Pancreas (tissue), 10 donors: Measurements from ENCODE around the gene MBTD1. TPM values are rescaled to one million over a fixed set of nuclear protein-coding genes. Genes with fewer than 3 reads are reported as not detected.
A peak's percentile ranks its signal among the peaks of the same experiment; 100 is the strongest.

Experiments
- ATAC-seq, 4 donors: fragments of 200-7000 bp; cut with Tn5 transposase; one replicate each; pipeline versions ENCODE4 v1.8.0 to v1.9.1; 2020; ENCODE audit warnings: mild to moderate bottlenecking in 4 of 4, moderate library complexity in 4 of 4
- DNase-seq, 6 donors: peaks; one replicate each; pipeline ENCODE4 v3.0.0-alpha.2; 2020
- FAIRE-seq: peaks from 2 replicates; lab custom pipeline; 2012; peaks lifted over from hg19 to GRCh38; lab: Jason Lieb, UNC
- H3K27ac ChIP-seq, 4 donors: fragments of 200-600 bp; sonication (generic); 1 replicate in 3 of 4; 2 replicates in 1 of 4; pipeline versions ENCODE4 v1.5.0 to v1.8.0; 2020
- H3K27me3 ChIP-seq, 4 donors: fragments of 200-600 bp; one replicate each; pipeline ENCODE4 v1.8.0; 2021
- H3K36me3 ChIP-seq, 3 donors: fragments of 200-600 bp; sonication (generic) in 1 of 3; one replicate each; pipeline versions ENCODE4 v1.5.0 to v1.8.0; 2020 to 2021
- H3K4me1 ChIP-seq, 3 donors: fragments of 200-600 bp; one replicate each; pipeline ENCODE4 v1.8.0; 2021
- H3K4me3 ChIP-seq, 4 donors: fragments of 200-600 bp; sonication (generic) in 2 of 4; one replicate each; pipeline versions ENCODE4 v1.5.0 to v1.8.0; 2020 to 2021
- H3K9me3 ChIP-seq, 4 donors: fragments of 200-600 bp; one replicate each; pipeline ENCODE4 v1.8.0; 2021
- WGBS, 2 donors: extraction: QIAGEN DNeasy Blood & Tissue Kit; methylation state at CpG; one replicate each; pipeline ENCODE4 v1.1.7; 2013; 5-methylcytosine and 5-hydroxymethylcytosine counted together
- intact Hi-C, 3 donors: fragments of 100-400 bp; cut with DNase I; formaldehyde crosslinking; loops; one replicate each; pipeline versions ENCODE4 v1.11.1 to v1.14.2; 2022
- polyA plus RNA-seq, 2 donors: library from polyadenylated mRNA; stranded (reverse); fragments of 200-250 nt; gene quantifications; one replicate each; pipeline ENCODE4 v1.2.3, GENCODE V29; 2013
- total RNA-seq, 6 donors: library from RNA; stranded (reverse); fragmentation: NEBNext Ultra II Directional in 4 of 6; extraction: Animal tissue kit (Norgen Biotek cat#: 25700) in 4 of 6; gene quantifications; one replicate each; pipeline versions ENCODE4 v1.2.1 to v1.2.4, GENCODE V29; 2021 to 2023
- TF ChIP-seq, protein P1 (sequence below), 4 donors: fragments of 200-600 bp; sonication (generic) in 3 of 4; IDR thresholded peaks; one replicate each; pipeline versions ENCODE4 v1.5.0 to v1.8.0; 2021; ENCODE audit warnings: antibody characterized with exemption in 4 of 4
- donor health status: healthy with polysubstance abuse.
- donor health status: DM: no; HTN: no; CAD: no; lungs with moderate emphysema.
- donor health status: DM: no; HTN: no; CAD: no.
- donor health status: control.
- donor health status: control.
- donor health status: Bipolar disorder and iron deficiency.
- donor health status: DM: yes; HTN: yes; CAD: no.
- donor health status: DM: no; HTN: no; CAD: no.
- donor health status: DM: no; HTN: no; CAD: no.
- donor health status: DM: yes; HTN: yes; CAD: no.

MBTD1 gene
- total and polyA plus RNA-seq, 8 donors: 5.6 to 12.6 (median 7.8) TPM

DNA sequence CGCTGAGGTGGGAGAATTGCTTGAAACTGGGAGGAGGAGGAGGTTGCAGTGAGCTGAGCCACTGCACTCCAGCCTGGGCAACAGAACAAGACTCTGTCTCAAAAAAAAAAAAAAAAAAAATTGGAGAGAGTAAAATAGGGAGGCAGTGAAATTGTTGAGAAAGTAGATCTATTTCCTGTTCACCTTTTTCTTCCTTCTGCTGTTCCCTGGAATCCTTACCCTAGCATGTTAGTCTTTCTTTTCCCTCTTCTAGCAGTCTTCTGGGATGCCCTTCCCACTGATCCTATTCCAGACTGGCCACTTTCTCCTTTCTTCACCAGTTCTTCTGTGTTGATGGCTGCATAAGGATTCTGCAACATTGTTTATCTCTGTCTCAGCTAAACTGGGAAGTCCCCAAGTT is 90.5 kb downstream of the MBTD1 start:
- DNase-seq (no peak), FAIRE-seq (no peak), ATAC-seq (no peak)
- Histone ChIP-seq H3K9me3 (no peaks in the 10 kb centered on the region), H3K27me3 (no peaks in the 10 kb centered on the region), H3K27ac (no peak overlapping the region), H3K4me1 (no peaks in the 10 kb centered on the region), H3K4me3 (no peak overlapping the region), H3K36me3 (peaks cover 0 to 22% (median 4%) of the 10 kb centered on the region in 3 donors)
- intact Hi-C loops: no loop called here
- 81 to 92% methylated on average over 1 of the region's 1 CpG for WGBS, 2 donors
- TF ChIP-seq, protein P1, sequence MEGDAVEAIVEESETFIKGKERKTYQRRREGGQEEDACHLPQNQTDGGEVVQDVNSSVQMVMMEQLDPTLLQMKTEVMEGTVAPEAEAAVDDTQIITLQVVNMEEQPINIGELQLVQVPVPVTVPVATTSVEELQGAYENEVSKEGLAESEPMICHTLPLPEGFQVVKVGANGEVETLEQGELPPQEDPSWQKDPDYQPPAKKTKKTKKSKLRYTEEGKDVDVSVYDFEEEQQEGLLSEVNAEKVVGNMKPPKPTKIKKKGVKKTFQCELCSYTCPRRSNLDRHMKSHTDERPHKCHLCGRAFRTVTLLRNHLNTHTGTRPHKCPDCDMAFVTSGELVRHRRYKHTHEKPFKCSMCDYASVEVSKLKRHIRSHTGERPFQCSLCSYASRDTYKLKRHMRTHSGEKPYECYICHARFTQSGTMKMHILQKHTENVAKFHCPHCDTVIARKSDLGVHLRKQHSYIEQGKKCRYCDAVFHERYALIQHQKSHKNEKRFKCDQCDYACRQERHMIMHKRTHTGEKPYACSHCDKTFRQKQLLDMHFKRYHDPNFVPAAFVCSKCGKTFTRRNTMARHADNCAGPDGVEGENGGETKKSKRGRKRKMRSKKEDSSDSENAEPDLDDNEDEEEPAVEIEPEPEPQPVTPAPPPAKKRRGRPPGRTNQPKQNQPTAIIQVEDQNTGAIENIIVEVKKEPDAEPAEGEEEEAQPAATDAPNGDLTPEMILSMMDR (IDR thresholded peaks at IDR 0.05): no peak

DNA sequence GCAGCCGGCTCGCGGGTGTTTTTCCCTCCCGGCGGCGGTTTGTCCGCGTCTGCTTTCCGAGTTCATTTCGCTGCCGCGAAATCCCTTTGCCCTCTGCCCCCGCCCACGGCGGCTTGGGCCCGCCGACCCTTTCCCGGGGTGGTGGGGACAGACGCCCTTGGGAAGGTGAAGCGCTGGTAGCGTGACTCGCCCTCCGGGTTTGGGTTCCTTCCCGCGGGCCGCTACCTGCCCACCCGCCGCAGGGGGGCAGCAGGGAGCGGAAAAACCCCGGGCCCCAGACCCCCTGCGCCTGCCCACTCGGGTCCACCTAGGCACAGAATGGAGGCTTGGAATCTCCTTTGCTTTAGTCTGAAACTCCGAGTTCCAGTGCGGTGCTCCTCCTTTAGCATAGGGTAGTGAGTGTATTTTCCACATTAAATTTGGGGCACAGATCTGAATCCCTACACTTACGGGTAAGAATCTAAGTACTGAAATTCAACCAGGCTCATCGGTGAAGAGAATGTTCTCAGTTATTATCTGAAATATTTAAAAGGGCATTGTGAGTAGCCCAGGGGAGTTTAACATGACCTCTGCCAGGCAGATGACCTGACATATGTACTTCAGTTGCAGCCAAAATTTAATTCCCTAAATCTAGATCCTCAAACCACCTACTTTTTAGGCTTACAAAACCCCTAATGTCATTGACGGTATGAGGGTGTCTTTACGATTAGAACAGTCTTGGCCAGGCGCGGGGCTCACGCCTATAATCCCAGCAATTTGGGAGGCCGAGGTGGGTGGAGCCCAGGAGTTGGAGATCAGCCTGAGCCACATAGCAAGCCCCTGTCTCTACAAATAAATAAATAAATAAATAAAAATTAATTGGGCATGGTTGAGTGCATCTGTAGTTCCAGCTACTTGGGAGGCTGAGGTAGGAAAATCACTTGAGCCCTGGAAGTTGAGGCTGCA is 92.6 kb downstream of the MBTD1 start:
- peak overlapping the region; percentile 87 to 99 (median 96) for H3K4me3 ChIP-seq
- H3K9me3 ChIP-seq: no peaks in the 10 kb centered on the region
- TF ChIP-seq, protein P1 (IDR thresholded peaks at IDR 0.05): peak; percentile 38 to 67 (median 56)
- peaks cover 0 to 22% (median 4%) of the 10 kb centered on the region in 3 donors for H3K36me3 ChIP-seq
- FAIRE-seq: no peak
- H3K27ac ChIP-seq: peak overlapping the region; percentile 87 to 90 (median 90)
- WGBS, 2 donors: 12 to 14% methylated on average over 35 to 42 of the region's 42 CpGs
- intact Hi-C loops: no loop called here
- DNase-seq: peak; percentile 50 to 85 (median 70)
- ATAC-seq: peak; percentile 49 to 74 (median 68)
- H3K4me1 ChIP-seq: no peaks in the 10 kb centered on the region
- no peaks in the 10 kb centered on the region for H3K27me3 ChIP-seq

DNA sequence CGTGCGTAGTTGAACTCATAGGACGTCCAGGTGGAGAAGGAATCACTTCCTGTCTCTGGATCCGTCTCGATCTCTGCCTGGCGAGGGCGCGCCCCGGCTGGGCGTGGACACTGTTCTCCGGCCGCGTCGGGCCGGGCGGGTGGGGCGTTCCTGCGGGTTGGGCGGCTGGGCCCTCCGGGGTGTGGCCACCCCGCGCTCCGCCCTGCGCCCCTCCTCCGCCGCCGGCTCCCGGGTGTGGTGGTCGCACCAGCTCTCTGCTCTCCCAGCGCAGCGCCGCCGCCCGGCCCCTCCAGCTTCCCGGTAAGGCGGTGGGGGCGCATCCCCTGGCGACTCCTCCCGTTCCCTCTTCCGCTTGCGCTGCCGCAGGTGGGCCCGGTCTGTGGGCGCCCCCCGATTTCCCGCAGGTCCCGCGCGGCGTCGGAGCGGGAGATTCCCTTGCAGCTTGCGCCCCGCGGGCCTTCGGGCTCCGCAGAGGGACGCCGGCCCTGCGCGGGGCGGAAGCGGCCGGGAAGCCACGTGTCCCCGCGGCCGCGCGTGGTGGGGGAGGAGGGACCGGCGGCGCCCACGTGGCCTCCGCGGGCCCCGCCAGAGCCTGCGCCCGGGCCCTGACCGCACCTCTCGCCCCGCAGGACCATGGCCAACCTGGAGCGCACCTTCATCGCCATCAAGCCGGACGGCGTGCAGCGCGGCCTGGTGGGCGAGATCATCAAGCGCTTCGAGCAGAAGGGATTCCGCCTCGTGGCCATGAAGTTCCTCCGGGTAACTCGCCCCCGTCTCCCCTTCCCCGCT is 93.5 kb downstream of the MBTD1 start, which contains the start of gene NME2:
TSS of gene NME2 (plus strand) at position 214 of the 789 bp plus-strand sequence. CDS start at position 634, 420 bp downstream.
- Histone ChIP-seq H3K36me3 (peaks cover 0 to 25% (median 8%) of the 10 kb centered on the region in 3 donors), H3K27me3 (no peaks in the 10 kb centered on the region), H3K4me1 (no peaks in the 10 kb centered on the region), H3K27ac (peak within 1 kb of the TSS; percentile 87 to 90 (median 90)), H3K9me3 (no peaks in the 10 kb centered on the region), H3K4me3 (peak within 1 kb of the TSS; percentile 87 to 99 (median 96))
- FAIRE-seq: no peak
- 0% methylated on average over 75 to 98 of the region's 98 CpGs for WGBS, 2 donors
- intact Hi-C loops: no loop called here
- TF ChIP-seq, protein P1 (IDR thresholded peaks at IDR 0.05): no peak
- peak; percentile 92 to 97 (median 94) for ATAC-seq
- DNase-seq: peak; percentile 89 to 96 (median 92)

DNA sequence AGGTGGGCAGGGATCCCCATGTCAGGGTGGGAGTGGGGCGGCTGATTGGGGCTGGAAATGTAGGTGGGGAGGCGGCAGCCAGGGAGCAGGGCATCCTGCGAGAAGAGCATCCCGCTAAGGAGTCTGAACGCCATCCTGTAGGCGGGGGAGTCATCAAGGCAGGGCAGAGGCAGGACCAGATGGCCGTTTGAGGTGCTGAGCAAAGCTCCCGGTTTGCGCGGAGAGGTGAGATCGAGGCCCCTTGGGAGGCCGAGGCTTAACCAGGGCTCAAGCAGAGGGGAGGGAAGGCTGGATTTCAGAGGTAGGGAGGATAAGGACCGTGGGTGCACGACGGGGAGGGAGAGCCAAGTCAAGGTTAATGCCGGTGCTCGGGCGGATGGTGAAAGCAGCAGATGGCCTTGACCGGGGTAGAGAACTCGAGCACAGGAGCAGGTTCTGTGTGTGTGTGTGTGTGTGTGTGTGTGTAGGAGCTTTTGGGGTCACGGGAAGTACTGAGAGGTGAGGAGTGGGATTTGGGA is 94.1 kb downstream of the MBTD1 start:
- Histone ChIP-seq H3K36me3 (peaks cover 0 to 24% (median 8%) of the 10 kb centered on the region in 3 donors), H3K27ac (peak overlapping the region; percentile 87 to 90 (median 90)), H3K9me3 (no peaks in the 10 kb centered on the region), H3K27me3 (no peaks in the 10 kb centered on the region), H3K4me1 (no peaks in the 10 kb centered on the region), H3K4me3 (peak overlapping the region; percentile 87 to 99 (median 96))
- TF ChIP-seq, protein P1 (IDR thresholded peaks at IDR 0.05): no peak
- DNase-seq: peak in 3 of 6 donors; percentile 54 to 76 (median 64)
- no peak for FAIRE-seq
- peak; percentile 5 to 15 (median 10) for ATAC-seq
- intact Hi-C loops: no loop called here
- 6 to 9% methylated on average over 21 of the region's 21 CpGs for WGBS, 2 donors
